ENCODE data around the gene CNTN6.

- TF ChIP-seq CTCF (IDR thresholded peaks at IDR 0.05): no peak
- no peak for TF ChIP-seq EZH2 (IDR thresholded peaks at IDR 0.05; ENCODE audit: borderline replicate concordance, insufficient read depth, low read depth, low read length, poor library complexity, severe bottlenecking)
Observed at GRCh38 chr3:1346386-1346785, 253.6 kb downstream of the CNTN6 start.
